Peyer's patch (tissue), 4 donors: ENCODE data around the gene CD37.

ENCODE experiments used
- POLR2A ChIP-seq, 2 donors: fragments of 450-650 bp; IDR thresholded peaks; one replicate each; pipeline ENCODE4 v1.5.1; 2017; ENCODE audit warnings: antibody characterized with exemption in 2 of 2, mild to moderate bottlenecking in 2 of 2, moderate library complexity in 2 of 2
- TF ChIP-seq, protein P1 (sequence below), 6 experiments: fragments of 450-650 bp in 4 of 6; fragments of 200-600 bp in 2 of 6; sonication (generic) in 1 of 6; IDR thresholded peaks; one replicate each; pipeline ENCODE4 v1.5.1; 2017 to 2019; ENCODE audit warnings: antibody characterized with exemption in 6 of 6, mild to moderate bottlenecking in 3 of 6, moderate library complexity in 1 of 6

DNA sequence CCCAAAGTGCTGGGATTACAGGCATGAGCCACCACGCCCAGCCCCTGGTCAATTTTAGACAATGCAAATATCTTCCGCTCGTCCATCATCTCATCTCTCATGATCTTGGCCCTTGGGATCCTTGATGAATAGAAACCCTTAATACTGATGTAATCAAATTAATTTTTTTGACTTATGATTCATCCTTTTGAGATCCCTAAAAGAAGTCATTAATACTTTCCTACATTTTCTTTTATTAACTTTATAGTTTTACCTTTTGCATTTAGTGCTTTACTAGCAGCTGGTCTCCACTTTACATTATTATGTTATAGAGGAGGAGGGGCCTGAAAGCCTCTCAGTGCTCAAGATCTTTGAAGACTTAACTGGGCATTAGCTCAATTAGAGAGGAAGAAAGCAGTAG is 45.2 kb downstream of the CD37 start:
- TF ChIP-seq, protein P1, sequence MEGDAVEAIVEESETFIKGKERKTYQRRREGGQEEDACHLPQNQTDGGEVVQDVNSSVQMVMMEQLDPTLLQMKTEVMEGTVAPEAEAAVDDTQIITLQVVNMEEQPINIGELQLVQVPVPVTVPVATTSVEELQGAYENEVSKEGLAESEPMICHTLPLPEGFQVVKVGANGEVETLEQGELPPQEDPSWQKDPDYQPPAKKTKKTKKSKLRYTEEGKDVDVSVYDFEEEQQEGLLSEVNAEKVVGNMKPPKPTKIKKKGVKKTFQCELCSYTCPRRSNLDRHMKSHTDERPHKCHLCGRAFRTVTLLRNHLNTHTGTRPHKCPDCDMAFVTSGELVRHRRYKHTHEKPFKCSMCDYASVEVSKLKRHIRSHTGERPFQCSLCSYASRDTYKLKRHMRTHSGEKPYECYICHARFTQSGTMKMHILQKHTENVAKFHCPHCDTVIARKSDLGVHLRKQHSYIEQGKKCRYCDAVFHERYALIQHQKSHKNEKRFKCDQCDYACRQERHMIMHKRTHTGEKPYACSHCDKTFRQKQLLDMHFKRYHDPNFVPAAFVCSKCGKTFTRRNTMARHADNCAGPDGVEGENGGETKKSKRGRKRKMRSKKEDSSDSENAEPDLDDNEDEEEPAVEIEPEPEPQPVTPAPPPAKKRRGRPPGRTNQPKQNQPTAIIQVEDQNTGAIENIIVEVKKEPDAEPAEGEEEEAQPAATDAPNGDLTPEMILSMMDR (IDR thresholded peaks at IDR 0.05) = no peak
- TF ChIP-seq POLR2A (IDR thresholded peaks at IDR 0.05) = no peak
